Caki2 (cell line): Measurements from ENCODE around the gene TNK2. TPM values are rescaled to one million over a fixed set of nuclear protein-coding genes. Genes with fewer than 3 reads are reported as not detected.

ENCODE experiments used
- DNase-seq: peaks from one replicate; pipeline ENCODE4 v3.0.0-alpha.2; 2015; ENCODE audit warnings: low read depth
- in situ Hi-C: cut with HindIII; loops from 2 replicates; pipeline ENCODE4 v1.10.0; 2016; ENCODE audit warnings: low sequenced_read_pairs, low pct_unique_long_range_greater_than_20kb, mixed read lengths
- total RNA-seq: library from RNA; depleted of rRNA; stranded (reverse); fragments of >200 nt; shearing (Covaris generic); gene quantifications from 2 replicates; pipeline ENCODE4 v1.2.3, GENCODE V29; 2014; ENCODE audit warnings: low replicate concordance

Gene TNK2
- total RNA-seq, 1 experiment from 2014 or later: 10.7 TPM

GRCh38 chr3:195891431-195892104 is 16.8 kb downstream of the TNK2 start:
- DNase-seq: no peak
- in situ Hi-C loops: no loop called here

GRCh38 chr3:195889870-195890295 is 18.5 kb downstream of the TNK2 start:
- DNase-seq: no peak
- in situ Hi-C loops: no loop called here

GRCh38 chr3:195888981-195889869 is 19.1 kb downstream of the TNK2 start:
- DNase-seq: no peak
- in situ Hi-C loops: no loop called here

- no peak for DNase-seq
- in situ Hi-C loops: no loop called here
Measured at GRCh38 chr3:195888311-195888761, 20.0 kb downstream of the TNK2 start.

GRCh38 chr3:195887670-195888069 is 20.7 kb downstream of the TNK2 start:
- in situ Hi-C loops: no loop called here

GRCh38 chr3:195886181-195887141 is 21.9 kb downstream of the TNK2 start:
- in situ Hi-C loops: no loop called here
- DNase-seq: no peak

More at GRCh38 chr3:195887670-195888069, 20.7 kb downstream of the TNK2 start:
- no peak for DNase-seq

GRCh38 chr3:195885036-195885891 is 23.1 kb downstream of the TNK2 start:
- DNase-seq: no peak
- in situ Hi-C loops: no loop called here

- in situ Hi-C loops: no loop called here
- no peak for DNase-seq
Measured at GRCh38 chr3:195884691-195885035, 23.7 kb downstream of the TNK2 start.

GRCh38 chr3:195883801-195884200 is 24.6 kb downstream of the TNK2 start:
- no peak for DNase-seq
- in situ Hi-C loops: no loop called here

GRCh38 chr3:195883160-195883559 is 25.2 kb downstream of the TNK2 start:
- in situ Hi-C loops: no loop called here
- no peak for DNase-seq

GRCh38 chr3:195882002-195882441 is 26.3 kb downstream of the TNK2 start:
- in situ Hi-C loops: no loop called here
- DNase-seq: no peak

GRCh38 chr3:195881276-195881988 is 26.9 kb downstream of the TNK2 start:
- in situ Hi-C loops: no loop called here
- DNase-seq: no peak

GRCh38 chr3:195880037-195880431 is 28.3 kb downstream of the TNK2 start:
- in situ Hi-C loops: no loop called here

GRCh38 chr3:195879416-195880036 is 28.8 kb downstream of the TNK2 start:
- in situ Hi-C loops: no loop called here
- DNase-seq: no peak

More at GRCh38 chr3:195880037-195880431, 28.3 kb downstream of the TNK2 start:
- no peak for DNase-seq

GRCh38 chr3:195878424-195879274 is 29.7 kb downstream of the TNK2 start:
- DNase-seq: no peak
- in situ Hi-C loops: no loop called here
